ENCODE results near the gene ZBTB47.

- TF ChIP-seq TAF1 (IDR thresholded peaks at IDR 0.05; ENCODE audit: borderline replicate concordance, insufficient read depth, low read length) = no peak
- TF ChIP-seq POLR2AphosphoS5 (IDR thresholded peaks at IDR 0.05; ENCODE audit: low read depth, low read length) = no peak
- TF ChIP-seq SIN3A (IDR thresholded peaks at IDR 0.05; ENCODE audit: borderline replicate concordance, insufficient read depth, low read length) = no peak
- no peak for TF ChIP-seq REST (IDR thresholded peaks at IDR 0.05; ENCODE audit: insufficient read depth in 1 of 2, low read depth in 2 of 2, low read length in 2 of 2)
These were observed 20.6 kb downstream of the ZBTB47 start for GRCh38 chr3:42674146-42674545.

Data from PFSK-1 (cell line).